IMR-90 (cell line): ENCODE data around the gene BRS3.

Source experiments
- BHLHE40 ChIP-seq: fragments of 150-350 bp; IDR thresholded peaks from 2 replicates; pipeline ENCODE4 v1.6.1; 2016; ENCODE audit warnings: mild to moderate bottlenecking, low read depth, low read length
- CHD1 ChIP-seq: IDR thresholded peaks from 2 replicates; pipeline ENCODE4 v1.6.1; 2012; ENCODE audit warnings: low read depth, low read length, improper control_type of control experiment
- MAFK ChIP-seq: IDR thresholded peaks from 2 replicates; pipeline ENCODE4 v1.6.1; 2012; ENCODE audit warnings: low read depth, low read length, improper control_type of control experiment
- MAZ ChIP-seq: IDR thresholded peaks from 2 replicates; pipeline ENCODE4 v1.6.1; 2012; ENCODE audit warnings: low read depth, mild to moderate bottlenecking, low read length, improper control_type of control experiment, moderate library complexity, borderline replicate concordance
- NFE2L2 ChIP-seq: fragments of 150-350 bp; IDR thresholded peaks from 2 replicates; pipeline ENCODE4 v1.6.1; 2016; ENCODE audit warnings: low read depth, mild to moderate bottlenecking, low read length
- POLR2A ChIP-seq: IDR thresholded peaks from 2 replicates; pipeline ENCODE4 v1.6.1; 2012; ENCODE audit warnings: mild to moderate bottlenecking, low read depth, low read length
- RAD21 ChIP-seq: IDR thresholded peaks from 2 replicates; pipeline ENCODE4 v1.6.1; 2012; ENCODE audit warnings: low read length, improper control_type of control experiment
- RFX5 ChIP-seq: IDR thresholded peaks from 2 replicates; pipeline ENCODE4 v1.8.0; 2012; ENCODE audit warnings: low read depth, mild to moderate bottlenecking, low read length, moderate library complexity
- SMC3 ChIP-seq: fragments of 150-350 bp; IDR thresholded peaks from 2 replicates; pipeline ENCODE4 v1.6.1; 2016; ENCODE audit warnings: low read depth, mild to moderate bottlenecking, antibody characterized with exemption, low read length, moderate library complexity
- TF ChIP-seq, protein P1 (sequence below): conservative IDR thresholded peaks from 2 replicates; pipeline ENCODE4 v1.5.1; 2012; ENCODE audit warnings: mild to moderate bottlenecking, low read depth, low read length, improper control_type of control experiment
- TF ChIP-seq, protein P2 (sequence below): fragments of 150-350 bp; IDR thresholded peaks from 2 replicates; pipeline ENCODE4 v1.6.1; 2016; ENCODE audit warnings: low read depth, mild to moderate bottlenecking, low read length, moderate library complexity, borderline replicate concordance

DNA sequence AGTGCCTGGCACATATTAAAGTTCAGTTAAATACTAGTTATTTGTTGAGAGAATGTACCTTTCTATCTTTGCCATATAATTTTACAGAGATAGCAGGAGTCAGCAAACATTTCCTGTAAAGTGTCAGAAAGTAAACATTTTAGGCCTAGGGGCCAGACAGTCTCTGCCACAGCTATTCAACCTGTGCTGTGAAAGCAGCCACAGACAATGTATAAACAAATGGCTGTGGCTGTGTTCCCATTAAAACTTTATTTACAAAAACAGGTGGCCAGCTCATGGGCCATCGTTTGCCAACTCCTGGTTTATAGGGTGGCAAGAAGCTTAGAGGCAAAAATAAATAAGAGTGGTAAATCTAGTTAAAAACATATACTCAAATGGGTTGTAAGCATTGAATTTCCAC, 34.0 kb upstream of the BRS3 start:
- TF ChIP-seq, protein P1, sequence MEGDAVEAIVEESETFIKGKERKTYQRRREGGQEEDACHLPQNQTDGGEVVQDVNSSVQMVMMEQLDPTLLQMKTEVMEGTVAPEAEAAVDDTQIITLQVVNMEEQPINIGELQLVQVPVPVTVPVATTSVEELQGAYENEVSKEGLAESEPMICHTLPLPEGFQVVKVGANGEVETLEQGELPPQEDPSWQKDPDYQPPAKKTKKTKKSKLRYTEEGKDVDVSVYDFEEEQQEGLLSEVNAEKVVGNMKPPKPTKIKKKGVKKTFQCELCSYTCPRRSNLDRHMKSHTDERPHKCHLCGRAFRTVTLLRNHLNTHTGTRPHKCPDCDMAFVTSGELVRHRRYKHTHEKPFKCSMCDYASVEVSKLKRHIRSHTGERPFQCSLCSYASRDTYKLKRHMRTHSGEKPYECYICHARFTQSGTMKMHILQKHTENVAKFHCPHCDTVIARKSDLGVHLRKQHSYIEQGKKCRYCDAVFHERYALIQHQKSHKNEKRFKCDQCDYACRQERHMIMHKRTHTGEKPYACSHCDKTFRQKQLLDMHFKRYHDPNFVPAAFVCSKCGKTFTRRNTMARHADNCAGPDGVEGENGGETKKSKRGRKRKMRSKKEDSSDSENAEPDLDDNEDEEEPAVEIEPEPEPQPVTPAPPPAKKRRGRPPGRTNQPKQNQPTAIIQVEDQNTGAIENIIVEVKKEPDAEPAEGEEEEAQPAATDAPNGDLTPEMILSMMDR: no peak
- TF ChIP-seq POLR2A (no peak), MAFK (no peak), CHD1 (no peak), SMC3 (no peak), BHLHE40 (no peak), NFE2L2 (no peak), RFX5 (no peak), RAD21 (no peak), MAZ (no peak)
- TF ChIP-seq, protein P2, sequence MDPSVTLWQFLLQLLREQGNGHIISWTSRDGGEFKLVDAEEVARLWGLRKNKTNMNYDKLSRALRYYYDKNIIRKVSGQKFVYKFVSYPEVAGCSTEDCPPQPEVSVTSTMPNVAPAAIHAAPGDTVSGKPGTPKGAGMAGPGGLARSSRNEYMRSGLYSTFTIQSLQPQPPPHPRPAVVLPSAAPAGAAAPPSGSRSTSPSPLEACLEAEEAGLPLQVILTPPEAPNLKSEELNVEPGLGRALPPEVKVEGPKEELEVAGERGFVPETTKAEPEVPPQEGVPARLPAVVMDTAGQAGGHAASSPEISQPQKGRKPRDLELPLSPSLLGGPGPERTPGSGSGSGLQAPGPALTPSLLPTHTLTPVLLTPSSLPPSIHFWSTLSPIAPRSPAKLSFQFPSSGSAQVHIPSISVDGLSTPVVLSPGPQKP: no peak
